Measurements from ENCODE around the gene NANOS2.

The NANOS2 gene

GRCh38 chr19:45913874-45914830 lies at the start of gene NANOS2:
TSS of gene NANOS2 (minus strand) at chr19:45914778. CDS start at chr19:45914693, 85 bp downstream.
- no peak for FAIRE-seq

DNA sequence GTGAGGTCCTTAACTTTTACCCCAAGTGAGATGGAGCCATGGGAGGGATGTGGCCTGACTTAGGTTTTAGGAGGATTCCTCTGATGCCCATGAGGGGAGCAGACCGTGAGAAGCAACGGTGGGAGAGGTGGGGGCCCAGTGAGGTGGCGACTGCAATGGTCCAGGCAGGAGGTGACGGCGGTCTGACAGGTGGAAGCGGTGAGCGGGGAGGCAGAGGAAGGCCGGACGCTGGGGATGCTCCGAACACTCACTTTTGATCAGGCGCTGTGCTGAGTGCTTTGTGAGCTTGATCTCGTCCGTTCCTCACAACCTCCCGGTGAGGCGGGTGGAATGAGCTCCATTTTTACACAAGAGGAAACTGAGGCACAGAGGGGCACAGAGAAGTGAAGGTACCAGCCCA lies 47.4 kb upstream of the NANOS2 start:
- FAIRE-seq = no peak

DNA sequence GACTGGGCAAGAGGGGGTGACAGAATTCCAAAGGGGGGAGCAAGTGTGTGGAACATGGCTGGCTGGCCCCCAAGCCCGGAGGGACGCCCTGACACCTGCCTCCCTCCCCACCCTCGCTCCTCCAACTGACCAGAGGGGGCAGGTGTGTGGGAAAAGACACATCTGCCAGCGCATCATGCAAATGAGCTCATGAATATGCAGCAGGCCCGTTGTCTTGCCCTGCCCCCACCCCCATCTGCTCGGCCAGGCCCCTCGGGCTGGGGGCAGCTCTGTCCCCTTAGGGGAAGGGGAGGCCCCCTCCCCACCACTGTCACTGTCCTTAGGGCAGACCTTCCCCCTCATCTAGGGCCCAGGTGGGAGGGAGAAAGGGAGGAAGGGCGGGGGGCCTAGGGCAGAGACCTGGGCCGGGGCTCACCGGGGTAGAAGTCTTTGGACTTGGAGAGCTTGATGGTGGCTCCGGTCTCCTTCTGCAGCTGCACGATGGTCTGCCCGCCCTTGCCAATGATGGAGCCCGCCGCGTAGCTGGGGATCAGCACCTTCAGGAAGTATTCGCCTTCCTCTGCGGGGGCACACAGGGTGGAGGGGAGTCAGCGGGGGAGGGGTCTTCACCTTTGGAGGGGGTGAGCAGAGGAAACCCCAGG lies 46.1 kb upstream of the NANOS2 start:
- no peak for FAIRE-seq

DNA sequence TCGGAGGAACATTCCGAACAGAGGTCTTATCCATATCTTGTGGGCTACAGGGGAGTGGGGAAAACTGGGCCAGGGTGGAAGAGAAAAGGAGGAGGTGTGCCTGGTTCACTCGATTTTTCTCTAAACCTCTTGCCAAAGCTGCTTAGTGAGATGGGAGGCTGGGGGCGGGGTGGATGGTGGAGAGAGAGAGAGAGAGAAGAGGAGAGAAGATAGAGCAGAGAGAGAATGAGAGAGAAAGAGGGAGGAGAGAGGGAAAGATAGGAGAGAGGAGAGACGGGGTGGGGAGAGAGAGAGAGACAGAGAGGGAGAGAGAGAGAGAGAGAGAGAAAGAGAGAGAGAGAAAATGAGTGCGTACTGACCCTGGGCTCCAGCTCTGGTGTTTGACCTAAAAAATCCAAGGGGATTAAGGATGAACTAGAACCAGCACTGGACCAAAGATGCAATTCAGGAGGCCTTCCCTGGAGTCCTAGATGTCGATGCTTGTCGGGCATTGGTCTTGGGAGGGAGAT lies 45.0 kb upstream of the NANOS2 start:
- FAIRE-seq = no peak

- FAIRE-seq = no peak
Observed at GRCh38 chr19:45958769-45959516, 44.4 kb upstream of the NANOS2 start.

DNA sequence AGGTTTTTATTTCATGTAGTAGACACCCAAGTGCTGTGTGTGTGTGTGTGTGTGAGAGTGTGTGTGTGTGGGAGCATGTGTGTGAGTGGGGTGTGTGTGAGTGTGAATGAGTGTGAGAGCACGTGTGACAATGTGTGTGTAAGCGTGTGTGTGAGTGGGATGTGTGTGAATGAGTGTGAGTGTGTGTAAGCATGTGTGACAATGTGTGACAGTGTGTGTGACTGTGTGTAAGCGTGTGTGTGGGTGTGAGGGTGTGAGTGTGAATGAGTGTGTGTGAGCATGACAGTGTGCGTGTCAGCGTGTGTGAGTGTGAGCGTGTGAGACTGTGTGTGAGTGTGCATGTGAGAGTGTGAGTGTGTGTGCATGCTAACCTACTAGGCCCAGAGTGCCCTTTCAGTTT lies 43.7 kb upstream of the NANOS2 start:
- no peak for FAIRE-seq

DNA sequence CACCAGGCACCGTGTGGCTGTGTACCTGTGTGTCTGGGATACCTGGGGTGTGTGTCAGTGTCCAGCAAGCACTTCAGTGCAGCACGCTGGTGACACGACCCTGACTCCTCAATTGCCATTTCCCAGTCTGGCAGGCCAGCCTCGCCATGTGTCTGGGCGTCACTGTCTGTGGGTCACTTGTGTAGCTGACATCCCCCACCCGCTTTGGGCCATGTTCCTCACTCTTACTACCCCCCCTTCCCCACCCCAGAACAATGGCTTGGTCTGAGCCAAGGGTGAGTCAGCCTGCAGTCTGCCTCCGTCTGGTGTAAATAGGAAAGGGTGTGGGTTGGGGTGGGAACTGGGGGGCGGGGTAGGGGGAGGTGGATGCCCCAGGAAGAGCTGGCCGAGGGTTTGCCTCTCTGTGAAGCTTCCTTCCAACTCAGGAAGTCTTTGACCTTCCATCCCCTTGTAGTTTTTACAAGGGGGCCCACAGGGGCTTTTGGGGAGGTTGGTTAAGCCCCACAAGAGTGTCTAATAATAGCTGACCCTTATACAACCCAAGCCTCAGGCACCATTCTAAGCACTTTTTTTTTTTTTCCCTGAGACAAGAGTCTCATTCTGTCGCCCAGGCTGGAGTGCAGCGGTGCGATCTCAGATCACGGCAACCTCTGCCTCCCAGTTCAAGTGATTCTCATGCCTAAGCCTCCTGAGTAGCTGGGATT lies 41.5 kb upstream of the NANOS2 start:
- FAIRE-seq = no peak

GRCh38 chr19:45954156-45954555 lies 39.6 kb upstream of the NANOS2 start:
- no peak for FAIRE-seq

DNA sequence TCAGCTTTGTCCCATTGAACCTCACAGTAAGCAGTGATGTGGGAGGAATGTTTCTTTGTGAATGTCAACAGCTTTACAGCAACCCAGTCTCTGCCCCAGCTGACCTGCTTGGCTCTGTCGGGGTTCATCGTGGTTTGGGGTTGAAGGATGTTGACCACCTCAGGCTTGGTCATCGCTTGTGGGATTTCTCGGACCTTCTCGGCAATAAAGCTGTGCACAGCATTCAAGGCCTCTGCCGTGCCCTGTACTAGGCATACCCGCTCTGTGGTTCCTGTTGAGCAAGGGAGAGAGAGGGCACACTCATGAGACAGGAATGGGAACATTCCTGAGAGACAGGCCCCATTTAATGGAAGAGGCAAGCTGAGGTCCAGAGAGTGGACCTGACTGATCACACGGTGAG lies 39.1 kb upstream of the NANOS2 start:
- FAIRE-seq = no peak

DNA sequence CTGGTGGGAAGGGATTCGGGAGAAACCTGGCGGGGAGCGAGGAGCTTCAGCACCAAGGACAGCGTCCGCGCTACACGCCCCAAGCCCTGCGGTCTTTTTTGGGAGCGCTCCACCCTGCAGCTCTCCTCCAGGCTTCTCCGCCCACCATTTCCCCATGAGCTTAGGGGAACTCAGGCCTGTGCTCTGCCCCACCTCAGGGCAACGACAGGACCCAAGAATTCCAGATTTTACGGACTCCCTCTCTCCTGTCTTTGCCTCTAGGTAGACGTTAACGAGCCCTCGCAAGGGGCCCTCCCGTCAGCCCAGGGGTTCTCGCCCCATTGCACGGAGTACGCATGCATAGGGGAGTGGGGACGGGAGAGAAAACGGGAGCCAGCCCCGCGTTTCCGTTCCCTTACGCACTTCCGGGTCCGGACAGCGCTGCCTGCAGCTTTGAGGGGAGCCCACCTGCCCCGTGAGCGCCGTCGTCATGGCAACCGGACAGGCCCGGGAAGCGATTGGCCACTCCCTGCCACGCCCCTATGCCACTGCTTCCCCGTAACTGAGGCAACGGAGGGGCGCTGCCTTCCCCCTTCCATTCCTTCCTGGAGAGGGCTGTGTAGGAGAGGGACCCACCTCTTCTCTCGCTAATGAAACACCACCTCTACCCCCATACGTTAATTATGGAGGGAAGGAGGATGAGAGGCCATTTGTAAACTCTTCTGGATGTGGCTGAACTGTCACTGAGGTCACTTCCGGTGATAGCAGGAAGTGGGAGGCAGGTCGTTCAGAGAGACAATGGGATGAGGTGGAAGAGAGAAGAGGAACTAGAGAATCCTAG lies 38.3 kb upstream of the NANOS2 start:
- no peak for FAIRE-seq

GRCh38 chr19:45952341-45952685 lies 37.7 kb upstream of the NANOS2 start:
- no peak for FAIRE-seq

DNA sequence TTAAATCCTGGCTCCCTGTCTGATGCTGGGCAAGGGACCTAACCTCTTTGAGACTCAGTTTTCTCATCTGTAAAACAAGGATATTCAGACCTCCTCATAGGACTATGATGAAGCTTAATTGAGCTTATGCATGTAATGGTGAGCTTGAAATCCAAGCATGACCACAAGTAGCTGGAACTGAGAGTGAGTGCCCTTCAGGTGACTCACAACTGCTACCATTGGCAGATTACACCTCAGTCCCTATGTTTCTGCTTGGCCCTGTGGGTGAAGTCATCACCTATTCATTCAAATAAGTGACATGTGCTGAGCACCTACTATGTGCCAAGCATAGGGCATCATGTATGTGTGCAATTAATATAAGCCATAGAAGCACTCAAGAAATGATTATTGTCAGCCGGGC lies 33.3 kb upstream of the NANOS2 start:
- no peak for FAIRE-seq

DNA sequence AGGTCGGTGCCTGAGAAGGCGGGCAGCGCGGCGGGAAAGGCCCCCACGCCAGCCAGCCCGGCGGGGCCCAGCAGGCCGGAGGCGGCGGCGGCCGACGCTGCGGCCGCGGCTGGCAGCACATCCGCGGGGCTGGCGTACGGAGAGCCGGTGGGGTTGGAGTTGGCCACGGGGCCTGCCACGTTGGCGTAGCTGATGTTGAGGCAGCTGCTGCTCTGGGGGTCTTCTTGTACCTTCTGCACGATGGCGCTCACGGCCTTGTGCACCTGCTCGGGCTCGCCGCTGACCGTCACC lies 25.9 kb upstream of the NANOS2 start:
- no peak for FAIRE-seq

GRCh38 chr19:45939792-45940514 lies 25.4 kb upstream of the NANOS2 start:
- FAIRE-seq = no peak

GRCh38 chr19:45938733-45939319 lies 24.2 kb upstream of the NANOS2 start:
- FAIRE-seq = no peak

DNA sequence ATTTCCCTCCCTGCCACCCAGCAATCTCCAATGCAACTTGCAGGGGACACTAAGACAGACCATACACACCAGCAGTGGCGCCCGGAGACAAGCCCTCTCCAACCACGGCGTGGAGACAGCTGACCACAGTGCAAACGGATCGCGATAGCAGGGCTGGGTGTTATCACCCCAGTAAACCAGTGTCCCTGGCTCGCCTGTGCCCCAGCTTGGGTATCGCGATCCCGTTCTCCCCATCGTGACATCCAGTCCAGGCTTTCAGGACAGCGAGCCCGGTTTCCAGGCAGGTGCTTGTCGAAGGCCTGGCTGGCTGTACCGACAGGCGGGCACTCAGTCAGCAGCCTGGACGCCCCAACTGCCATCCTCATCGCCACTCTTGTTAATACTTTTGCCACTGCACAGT lies 20.7 kb upstream of the NANOS2 start:
- no peak for FAIRE-seq

GRCh38 chr19:45934551-45935230 lies 20.1 kb upstream of the NANOS2 start:
- no peak for FAIRE-seq

DNA sequence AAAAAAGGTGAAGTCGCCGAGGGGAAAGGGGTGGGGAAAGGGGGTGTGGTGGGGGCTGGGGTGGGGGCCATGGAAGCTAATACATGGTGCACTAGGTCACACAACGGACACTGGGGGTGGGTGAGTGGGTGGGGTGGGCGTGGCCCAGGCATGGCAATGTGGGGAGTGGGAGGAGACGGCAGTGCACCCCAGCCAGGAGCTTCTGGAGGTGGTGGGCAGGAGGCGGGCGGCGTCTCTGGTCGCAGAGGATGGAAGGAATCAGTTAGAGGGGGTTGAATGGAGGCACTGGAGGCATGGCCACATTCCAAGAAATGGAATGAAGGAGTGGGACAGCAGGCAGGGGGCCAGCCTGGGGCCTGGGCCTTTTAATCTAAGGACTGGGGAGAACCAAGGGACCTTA lies 19.2 kb upstream of the NANOS2 start:
- no peak for FAIRE-seq

- FAIRE-seq = no peak
Observed at GRCh38 chr19:45931055-45931454, 16.5 kb upstream of the NANOS2 start.

GRCh38 chr19:45929247-45929646 lies 14.7 kb upstream of the NANOS2 start:
- no peak for FAIRE-seq

Measured in endometrium (tissue), 2 donors.